Measurements from ENCODE around the gene SON. TPM values are rescaled to one million over a fixed set of nuclear protein-coding genes. Genes with fewer than 3 reads are reported as not detected.
"Not testable (repeated sequence)": the region's sequence is repeated elsewhere in the genome, so short reads cannot be mapped to it uniquely, and the experiment has no call there.

The SON gene
- total RNA-seq, 1 experiment from 2014 or later = 329 TPM

DNA sequence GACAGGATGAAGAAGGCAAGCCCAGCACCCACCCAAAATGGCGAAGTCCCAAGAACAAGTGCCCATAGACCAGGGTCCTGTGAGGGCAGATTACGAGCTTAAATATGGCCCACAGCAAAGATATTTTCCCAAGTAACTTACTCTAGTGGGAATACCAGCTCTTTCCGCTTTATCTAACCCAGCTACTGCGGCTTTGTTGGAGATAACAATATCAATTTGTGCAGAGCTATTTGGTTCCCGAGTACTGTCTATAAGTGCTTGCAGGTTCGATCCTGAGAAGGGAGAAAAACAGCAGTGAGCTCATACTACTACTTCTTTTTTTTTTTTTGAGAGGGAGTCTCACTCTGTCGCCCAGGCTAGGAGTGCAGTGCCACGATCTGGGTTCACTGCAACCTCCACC, 37.0 kb upstream of the SON start:
- no peak overlapping the region for H2BK5ac ChIP-seq (ENCODE audit: insufficient read length, low read length)
- no peak overlapping the region for H3K4me2 ChIP-seq (ENCODE audit: insufficient read depth, insufficient read length, low read length)
- DNase-seq = no peak
- no peaks in the 10 kb centered on the region for H3K23me2 ChIP-seq (ENCODE audit: insufficient read length, low read depth, low read length, poor library complexity, severe bottlenecking)
- Mint-ChIP-seq H3K4me3 (no peak overlapping the region), H3K27ac (no peak overlapping the region), H3K27me3 (ENCODE audit: low read depth) (no peaks in the 10 kb centered on the region), H3K36me3 (ENCODE audit: insufficient read depth in 1 of 3, low read depth in 3 of 3) (peaks cover 66 to 82% (median 78%) of the 10 kb centered on the region in 3 experiments), H3K4me1 (no peaks in the 10 kb centered on the region), H3K9me3 (peaks cover 2 to 5% of the 10 kb centered on the region in 2 experiments; a peak in 2 of 5 replicates)
- H3K4ac ChIP-seq (ENCODE audit: low read depth, low read length) = no peak overlapping the region
- H2AK5ac ChIP-seq (ENCODE audit: insufficient read length, low read length) = no peak overlapping the region
- no peaks in the 10 kb centered on the region for H3K4me1 ChIP-seq (ENCODE audit: insufficient read depth, low read length)
- no peak overlapping the region for H3K23ac ChIP-seq (ENCODE audit: insufficient read length, low read depth, low read length)
- no peaks in the 10 kb centered on the region for H3K9me3 ChIP-seq (ENCODE audit: control insufficient read depth, low read depth, low read length)
- no peaks in the 10 kb centered on the region for H3K79me1 ChIP-seq (ENCODE audit: insufficient read depth, low read depth, low read length, poor library complexity, severe bottlenecking)
- H2AFZ ChIP-seq (ENCODE audit: low read length) = no peak overlapping the region
- no peak overlapping the region for H2BK12ac ChIP-seq (ENCODE audit: insufficient read length, low read depth, low read length)
- no CpG with 5 or more reads among the region's 8 CpGs for WGBS (ENCODE audit: extremely low coverage, insufficient read length, low lambda C conversion rate)
- TF ChIP-seq, protein P1, sequence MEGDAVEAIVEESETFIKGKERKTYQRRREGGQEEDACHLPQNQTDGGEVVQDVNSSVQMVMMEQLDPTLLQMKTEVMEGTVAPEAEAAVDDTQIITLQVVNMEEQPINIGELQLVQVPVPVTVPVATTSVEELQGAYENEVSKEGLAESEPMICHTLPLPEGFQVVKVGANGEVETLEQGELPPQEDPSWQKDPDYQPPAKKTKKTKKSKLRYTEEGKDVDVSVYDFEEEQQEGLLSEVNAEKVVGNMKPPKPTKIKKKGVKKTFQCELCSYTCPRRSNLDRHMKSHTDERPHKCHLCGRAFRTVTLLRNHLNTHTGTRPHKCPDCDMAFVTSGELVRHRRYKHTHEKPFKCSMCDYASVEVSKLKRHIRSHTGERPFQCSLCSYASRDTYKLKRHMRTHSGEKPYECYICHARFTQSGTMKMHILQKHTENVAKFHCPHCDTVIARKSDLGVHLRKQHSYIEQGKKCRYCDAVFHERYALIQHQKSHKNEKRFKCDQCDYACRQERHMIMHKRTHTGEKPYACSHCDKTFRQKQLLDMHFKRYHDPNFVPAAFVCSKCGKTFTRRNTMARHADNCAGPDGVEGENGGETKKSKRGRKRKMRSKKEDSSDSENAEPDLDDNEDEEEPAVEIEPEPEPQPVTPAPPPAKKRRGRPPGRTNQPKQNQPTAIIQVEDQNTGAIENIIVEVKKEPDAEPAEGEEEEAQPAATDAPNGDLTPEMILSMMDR (conservative IDR thresholded peaks at IDR 0.05) = no peak
- no peak overlapping the region for H3K9ac ChIP-seq (ENCODE audit: extremely low read depth, insufficient read length, low read length)
- H3K27ac ChIP-seq (ENCODE audit: insufficient read length, low read depth, low read length) = no peak overlapping the region
- no peak overlapping the region for H3K18ac ChIP-seq (ENCODE audit: insufficient read length, low read depth, low read length)
- H2BK120ac ChIP-seq (ENCODE audit: low read depth, low read length, poor library complexity, severe bottlenecking) = no peak overlapping the region
- H4K20me1 ChIP-seq (ENCODE audit: control insufficient read depth, insufficient read depth, insufficient read length) = no peaks in the 10 kb centered on the region
- no peaks in the 10 kb centered on the region for H3K79me2 ChIP-seq (ENCODE audit: insufficient read depth, low read length)
- no peak overlapping the region for H2BK20ac ChIP-seq (ENCODE audit: low read depth, low read length, poor library complexity, severe bottlenecking)
- H4K8ac ChIP-seq (replicated peaks; ENCODE audit: insufficient read length, low read depth, low read length) = no peak overlapping the region
- H3T11ph ChIP-seq (ENCODE audit: low read length) = no peak overlapping the region
- no peak overlapping the region for H3K14ac ChIP-seq (ENCODE audit: insufficient read depth, low read length)
- no peak overlapping the region for H2BK15ac ChIP-seq (ENCODE audit: low read depth, low read length)
- H3K56ac ChIP-seq (ENCODE audit: insufficient read length, low read depth, low read length) = no peak overlapping the region
- H4K91ac ChIP-seq (ENCODE audit: insufficient read length, low read depth, low read length) = no peak overlapping the region
- H4K5ac ChIP-seq (ENCODE audit: insufficient read length, low read depth, low read length) = no peak overlapping the region
- H3K27me3 ChIP-seq (ENCODE audit: insufficient read depth, low read length) = no peaks in the 10 kb centered on the region

DNA sequence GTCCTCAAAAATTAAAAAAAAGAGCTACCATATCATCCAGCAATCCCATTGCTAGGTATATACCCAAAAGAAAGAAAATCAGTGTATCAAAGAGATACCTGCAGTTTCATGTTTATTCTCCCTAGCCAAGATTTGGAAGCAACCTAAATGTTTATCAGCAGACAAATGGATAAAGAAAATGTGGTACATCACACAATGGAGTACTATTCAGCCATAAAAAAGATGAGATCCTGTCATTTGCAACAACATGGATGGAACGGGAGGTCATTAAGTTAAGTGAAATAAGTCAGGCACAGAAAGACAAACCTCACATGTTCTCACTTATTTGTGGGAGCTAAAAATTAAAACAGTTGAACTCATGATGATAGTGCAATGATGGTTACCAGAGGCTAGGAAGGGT, 35.8 kb upstream of the SON start:
- not testable (repeated sequence) for H3K27me3 Mint-ChIP-seq (ENCODE audit: low read depth)

More for the DNA sequence above, 35.8 kb upstream of the SON start:
- H3K56ac ChIP-seq (ENCODE audit: insufficient read length, low read depth, low read length); H2BK5ac ChIP-seq (ENCODE audit: insufficient read length, low read length); H3K27me3 ChIP-seq (ENCODE audit: insufficient read depth, low read length); H3K4me2 ChIP-seq (ENCODE audit: insufficient read depth, insufficient read length, low read length); H3K14ac ChIP-seq (ENCODE audit: insufficient read depth, low read length); H2AK5ac ChIP-seq (ENCODE audit: insufficient read length, low read length); H3K79me2 ChIP-seq (ENCODE audit: insufficient read depth, low read length); H2BK15ac ChIP-seq (ENCODE audit: low read depth, low read length); H4K5ac ChIP-seq (ENCODE audit: insufficient read length, low read depth, low read length); H3K9ac ChIP-seq (ENCODE audit: extremely low read depth, insufficient read length, low read length); H3K9me3 ChIP-seq (ENCODE audit: control insufficient read depth, low read depth, low read length); DNase-seq; H2AFZ ChIP-seq (ENCODE audit: low read length); H3T11ph ChIP-seq (ENCODE audit: low read length); H3K23me2 ChIP-seq (ENCODE audit: insufficient read length, low read depth, low read length, poor library complexity, severe bottlenecking); H3K79me1 ChIP-seq (ENCODE audit: insufficient read depth, low read depth, low read length, poor library complexity, severe bottlenecking); H2BK12ac ChIP-seq (ENCODE audit: insufficient read length, low read depth, low read length); H3K4me1 ChIP-seq (ENCODE audit: insufficient read depth, low read length); H4K8ac ChIP-seq (replicated peaks; ENCODE audit: insufficient read length, low read depth, low read length); H4K91ac ChIP-seq (ENCODE audit: insufficient read length, low read depth, low read length); H3K4me1 Mint-ChIP-seq; H2BK120ac ChIP-seq (ENCODE audit: low read depth, low read length, poor library complexity, severe bottlenecking); H3K18ac ChIP-seq (ENCODE audit: insufficient read length, low read depth, low read length); H3K23ac ChIP-seq (ENCODE audit: insufficient read length, low read depth, low read length); H2BK20ac ChIP-seq (ENCODE audit: low read depth, low read length, poor library complexity, severe bottlenecking); H4K20me1 ChIP-seq (ENCODE audit: control insufficient read depth, insufficient read depth, insufficient read length); H3K4ac ChIP-seq (ENCODE audit: low read depth, low read length); H3K9me3 Mint-ChIP-seq; H3K27ac ChIP-seq (ENCODE audit: insufficient read length, low read depth, low read length); H3K4me3 Mint-ChIP-seq; H3K27ac Mint-ChIP-seq: not testable (repeated sequence)
- no CpG with 5 or more reads among the region's 1 CpG for WGBS (ENCODE audit: extremely low coverage, insufficient read length, low lambda C conversion rate)
- peaks cover 76 to 93% (median 87%) of the 10 kb centered on the region in 3 experiments for H3K36me3 Mint-ChIP-seq (ENCODE audit: insufficient read depth in 1 of 3, low read depth in 3 of 3)
